ACC112 (cell line): ENCODE data around the gene COLEC11.

Experiments used
- H2AFZ ChIP-seq: fragments of 200-600 bp; sonication (generic); one replicate; pipeline ENCODE4 v1.6.0; 2017; ENCODE audit warnings: antibody characterized with exemption, low read length; ENCODE audit not compliant: unreplicated experiment
- H3K27ac ChIP-seq: fragments of 200-600 bp; sonication (generic); 2 replicates; pipeline ENCODE4 v1.5.1; 2014; ENCODE audit warnings: low read depth, mild to moderate bottlenecking, antibody characterized with exemption, low read length, moderate library complexity
- H3K27me3 ChIP-seq: fragments of 200-600 bp; sonication (generic); 2 replicates; pipeline ENCODE4 v1.6.1; 2014; ENCODE audit warnings: mild to moderate bottlenecking, antibody characterized with exemption, low read length, moderate library complexity, mixed read lengths; ENCODE audit not compliant: insufficient read depth
- H3K36me3 ChIP-seq: fragments of 200-600 bp; sonication (generic); 2 replicates; pipeline ENCODE4 v1.6.1; 2016; ENCODE audit warnings: mild to moderate bottlenecking, antibody characterized with exemption, low read length, moderate library complexity, mixed read lengths; ENCODE audit not compliant: insufficient read depth
- H3K4me1 ChIP-seq: fragments of 200-600 bp; sonication (generic); one replicate; pipeline ENCODE4 v1.6.1; 2016; ENCODE audit warnings: low read length, mixed read lengths; ENCODE audit not compliant: insufficient read depth, unreplicated experiment, control insufficient read depth
- H3K4me3 ChIP-seq: fragments of 200-600 bp; sonication (generic); 2 replicates; pipeline ENCODE4 v1.5.1; 2014; ENCODE audit warnings: mild to moderate bottlenecking, low read depth, low read length
- H3K79me2 ChIP-seq: fragments of 200-600 bp; sonication (generic); one replicate; pipeline ENCODE4 v1.6.0; 2016; ENCODE audit warnings: low read length; ENCODE audit not compliant: control insufficient read depth, unreplicated experiment, insufficient read depth

COLEC11 gene

DNA sequence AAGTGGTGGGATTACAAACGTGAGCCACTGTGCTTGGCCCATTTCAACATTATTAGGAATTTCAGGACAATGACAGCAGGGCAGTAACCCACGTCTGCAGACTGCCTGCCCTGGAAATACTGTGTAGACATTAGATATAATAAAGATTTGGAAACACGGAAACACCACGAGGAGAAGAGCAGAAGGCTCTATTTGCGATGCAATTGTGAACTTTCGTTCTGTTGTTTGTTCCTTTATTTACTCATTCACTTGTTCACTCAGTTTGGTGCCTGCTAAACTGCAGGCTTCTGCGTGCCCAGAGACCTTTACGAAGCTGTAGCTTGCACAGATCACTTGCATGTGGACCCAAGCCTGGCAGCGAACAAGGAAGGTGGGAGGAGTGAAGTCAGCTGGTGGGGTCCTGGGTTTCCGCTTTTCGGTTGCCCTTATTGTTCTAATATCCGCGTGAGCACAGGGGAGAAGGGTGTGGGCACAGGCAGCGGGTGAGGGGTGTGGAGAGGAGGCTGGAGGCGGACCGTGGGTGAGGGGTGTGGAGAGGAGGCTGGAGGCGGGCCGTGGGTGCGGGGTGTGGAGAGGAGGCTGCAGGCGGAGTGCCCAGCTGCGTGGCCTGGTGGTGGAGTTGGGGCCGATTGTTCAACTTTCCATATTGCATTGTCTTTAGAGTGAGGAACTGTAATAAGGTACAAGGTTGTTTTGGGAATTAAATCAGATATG is 3.4 kb downstream of the COLEC11 start:
- Histone ChIP-seq H3K4me3 (no peak overlapping the region), H3K27ac (no peak overlapping the region), H2AFZ (no peak overlapping the region), H3K79me2 (no peaks in the 10 kb centered on the region), H3K27me3 (no peaks in the 10 kb centered on the region), H3K4me1 (no peaks in the 10 kb centered on the region), H3K36me3 (no peaks in the 10 kb centered on the region)

DNA sequence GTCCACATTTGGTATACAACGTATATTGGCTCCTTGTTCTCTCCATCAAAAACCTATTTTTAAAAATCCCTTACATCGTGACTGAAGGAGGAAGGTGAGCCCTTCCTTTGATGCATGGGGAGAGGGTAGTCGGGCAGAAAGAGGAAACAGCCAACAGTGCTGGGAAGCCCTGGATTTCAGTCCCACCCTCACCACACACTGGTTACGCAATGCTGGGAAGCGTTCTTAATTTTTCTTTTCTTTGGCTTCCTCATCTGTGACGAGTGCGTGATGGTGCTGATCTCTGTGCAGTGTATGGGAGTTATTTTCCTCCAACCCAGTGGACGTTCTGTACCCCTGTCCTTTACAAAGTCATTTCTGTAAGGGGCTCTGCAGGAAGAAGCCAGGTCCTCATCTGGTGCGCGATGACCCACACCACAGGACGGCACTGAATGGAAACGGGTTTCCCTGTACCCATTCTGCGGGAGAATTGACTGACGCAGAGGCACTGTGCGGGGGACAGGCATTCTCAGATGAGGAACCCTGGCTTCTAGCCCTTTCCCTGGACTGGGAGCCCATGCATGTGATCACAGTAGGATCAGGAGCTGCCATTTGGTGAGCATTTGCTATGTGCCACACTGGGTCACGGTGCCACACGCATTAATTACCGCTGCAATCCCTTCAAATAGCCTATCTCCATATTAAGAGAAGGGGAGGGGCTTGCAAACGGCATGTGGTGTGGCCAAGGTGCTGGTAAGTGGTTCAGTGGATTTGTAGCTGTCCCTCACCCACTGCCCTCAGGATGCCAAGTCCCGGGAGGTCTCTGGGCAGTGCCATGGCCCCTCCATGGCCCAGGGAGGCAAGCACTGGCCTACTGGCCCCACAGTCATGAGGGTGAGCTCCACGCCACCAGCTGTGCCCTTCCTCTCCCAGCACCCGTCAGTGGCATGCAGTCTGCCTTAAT is 4.3 kb downstream of the COLEC11 start:
- Histone ChIP-seq H3K27ac (no peak overlapping the region), H3K4me1 (no peaks in the 10 kb centered on the region), H3K4me3 (no peak overlapping the region)

DNA sequence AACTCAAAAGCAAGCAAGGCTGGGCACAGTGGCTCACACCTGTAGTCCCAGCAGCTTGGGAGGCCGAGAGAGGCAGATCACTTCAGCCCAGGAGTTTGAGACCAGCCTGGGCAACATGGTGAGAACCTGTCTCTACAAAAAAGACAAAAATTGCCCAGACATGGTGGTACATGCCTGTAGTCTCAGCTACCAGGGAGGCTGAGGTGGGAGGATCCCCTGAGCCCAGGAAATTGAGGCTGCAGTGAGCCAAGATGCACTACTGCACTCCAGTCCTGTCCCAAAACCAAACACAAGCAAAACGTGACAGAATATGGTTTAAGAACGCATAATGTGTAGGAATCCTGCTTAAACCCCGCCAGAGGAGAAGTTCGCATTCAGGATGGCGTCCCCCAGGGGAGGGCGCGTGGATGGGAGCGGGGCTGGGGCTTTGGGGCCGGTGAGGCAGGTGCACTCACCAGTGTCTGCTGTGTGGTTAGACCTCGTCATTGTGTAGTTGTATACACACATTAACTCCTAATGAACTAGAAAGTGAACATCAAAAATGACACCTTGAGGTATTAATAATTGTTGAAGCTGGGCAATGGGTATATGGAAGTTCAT is 5.4 kb downstream of the COLEC11 start:
- Histone ChIP-seq H3K79me2 (no peaks in the 10 kb centered on the region), H3K27me3 (no peaks in the 10 kb centered on the region), H2AFZ (no peak overlapping the region)

More for the DNA sequence above, 4.3 kb downstream of the COLEC11 start:
- Histone ChIP-seq H3K36me3 (no peaks in the 10 kb centered on the region), H3K79me2 (no peaks in the 10 kb centered on the region), H2AFZ (no peak overlapping the region), H3K27me3 (no peaks in the 10 kb centered on the region)

DNA sequence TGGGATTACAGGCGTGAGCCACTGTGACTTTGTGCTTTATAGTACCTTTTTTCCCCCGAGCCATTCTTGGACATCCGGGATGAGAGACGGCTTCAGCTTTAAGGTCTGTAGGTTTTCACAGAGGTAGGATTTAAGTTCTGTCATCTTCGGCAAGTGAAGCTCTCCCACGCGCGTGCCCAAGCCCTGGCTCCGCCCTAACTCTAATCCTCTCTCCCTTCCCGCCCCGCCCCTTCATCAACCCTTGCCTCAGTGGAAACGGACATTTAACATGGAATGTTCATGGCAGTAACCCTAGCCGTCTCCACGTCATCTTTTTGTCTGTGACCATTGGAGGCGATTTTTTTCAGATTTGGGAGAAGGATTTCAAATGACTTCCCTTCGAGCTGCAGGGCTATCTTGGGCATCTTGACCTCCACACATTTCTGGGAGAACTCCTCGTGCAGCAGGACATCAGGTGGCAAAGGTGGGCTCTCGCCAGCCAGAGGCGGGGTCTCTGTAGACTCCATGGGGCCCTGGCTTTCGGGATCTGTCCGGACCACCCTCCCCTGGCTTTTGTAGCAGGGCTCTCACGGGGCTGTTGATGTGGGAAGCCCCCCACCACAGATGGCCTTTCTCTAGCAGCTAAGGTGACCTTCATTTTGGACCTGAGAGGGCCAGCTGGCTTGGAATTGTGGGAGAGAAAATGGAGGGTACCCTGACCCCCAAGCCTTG is 6.8 kb downstream of the COLEC11 start:
- no peak overlapping the region for H3K4me3 ChIP-seq
- no peaks in the 10 kb centered on the region for H3K36me3 ChIP-seq
- H2AFZ ChIP-seq, result no peak overlapping the region
- no peaks in the 10 kb centered on the region for H3K79me2 ChIP-seq
- no peaks in the 10 kb centered on the region for H3K4me1 ChIP-seq
- H3K27ac ChIP-seq, result no peak overlapping the region
- no peaks in the 10 kb centered on the region for H3K27me3 ChIP-seq

More for the DNA sequence above, 5.4 kb downstream of the COLEC11 start:
- no peaks in the 10 kb centered on the region for H3K4me1 ChIP-seq
- H3K4me3 ChIP-seq, result no peak overlapping the region
- no peak overlapping the region for H3K27ac ChIP-seq
- H3K36me3 ChIP-seq, result no peaks in the 10 kb centered on the region

DNA sequence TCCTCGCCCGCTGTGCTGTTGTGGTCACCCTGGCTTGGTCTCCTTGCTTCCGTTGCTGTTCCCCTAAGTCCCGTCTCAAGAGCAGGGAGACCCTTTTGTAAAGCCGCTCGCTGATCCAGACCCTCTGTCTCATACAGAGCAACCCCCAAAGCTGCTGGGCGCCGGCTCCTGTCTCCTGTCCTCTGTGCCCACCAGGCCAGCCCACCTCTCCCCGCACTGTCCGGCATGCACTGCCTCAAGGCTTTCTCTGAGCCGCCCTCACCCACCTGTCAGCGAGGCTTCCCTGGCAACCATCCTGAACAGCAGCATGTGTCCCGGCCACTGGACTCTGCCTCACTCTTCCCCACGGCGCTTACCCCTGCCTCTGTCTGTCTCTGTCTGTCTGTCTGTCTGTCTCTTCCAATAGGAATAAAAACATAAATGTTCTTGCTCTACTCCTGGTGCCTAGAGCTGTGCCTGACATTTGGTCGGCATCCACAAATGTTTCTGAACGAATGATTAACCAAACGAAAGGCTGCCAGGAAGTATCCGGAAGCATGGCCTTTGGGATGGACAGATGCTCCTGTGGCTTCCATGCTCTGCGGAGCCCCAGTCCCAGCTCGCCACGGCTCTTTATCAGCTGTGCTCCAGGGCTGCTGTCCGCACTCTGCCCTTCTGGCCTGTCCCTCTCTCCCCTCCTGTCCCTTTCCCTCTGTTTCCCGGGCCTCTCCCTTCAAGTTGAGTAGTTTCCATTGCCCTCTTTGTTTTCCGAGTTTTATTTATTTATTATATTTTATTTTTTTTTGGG is 7.8 kb downstream of the COLEC11 start:
- Histone ChIP-seq H3K27me3 (no peaks in the 10 kb centered on the region; the same call in 1 of the 2 replicates), H3K4me3 (no peak overlapping the region), H2AFZ (no peak overlapping the region), H3K79me2 (no peaks in the 10 kb centered on the region), H3K27ac (no peak overlapping the region), H3K36me3 (no peaks in the 10 kb centered on the region), H3K4me1 (no peaks in the 10 kb centered on the region)

DNA sequence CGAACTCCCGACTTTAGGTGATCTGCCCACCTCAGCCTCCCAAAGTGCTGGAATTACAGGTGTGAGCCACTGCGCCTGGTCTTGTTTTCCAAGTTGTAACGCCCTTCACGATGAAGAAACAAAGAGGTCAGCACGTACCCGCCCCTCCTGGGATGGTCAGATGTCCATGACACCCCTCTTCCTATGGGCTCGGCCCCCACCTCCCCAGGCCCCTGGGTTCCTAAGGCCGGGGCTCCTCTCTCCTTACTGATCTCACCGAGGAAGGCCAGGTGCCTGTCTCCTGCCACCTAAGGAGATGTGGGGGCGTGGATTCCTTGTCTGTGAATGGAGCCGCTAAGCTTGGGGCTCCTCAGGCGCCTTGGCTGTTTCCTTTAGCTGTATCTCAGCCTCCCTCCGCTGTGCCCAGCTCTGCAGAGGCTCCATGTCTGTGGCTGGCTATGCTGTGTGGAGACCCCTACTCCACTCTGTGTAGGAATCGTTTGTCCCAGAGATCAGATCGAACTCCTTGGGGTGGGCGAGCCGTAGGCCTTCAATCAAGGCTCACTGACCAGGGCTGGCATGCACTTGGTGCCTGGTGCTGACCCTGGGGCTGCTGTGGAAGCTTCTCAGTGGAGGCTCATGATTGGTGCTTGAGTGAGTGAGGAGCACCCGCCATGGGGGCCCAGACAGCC is 8.8 kb downstream of the COLEC11 start:
- Histone ChIP-seq H3K36me3 (no peaks in the 10 kb centered on the region), H3K4me1 (no peaks in the 10 kb centered on the region), H3K27me3 (no peaks in the 10 kb centered on the region; the same call in 1 of the 2 replicates), H2AFZ (no peak overlapping the region), H3K27ac (no peak overlapping the region), H3K79me2 (no peaks in the 10 kb centered on the region), H3K4me3 (no peak overlapping the region)

DNA sequence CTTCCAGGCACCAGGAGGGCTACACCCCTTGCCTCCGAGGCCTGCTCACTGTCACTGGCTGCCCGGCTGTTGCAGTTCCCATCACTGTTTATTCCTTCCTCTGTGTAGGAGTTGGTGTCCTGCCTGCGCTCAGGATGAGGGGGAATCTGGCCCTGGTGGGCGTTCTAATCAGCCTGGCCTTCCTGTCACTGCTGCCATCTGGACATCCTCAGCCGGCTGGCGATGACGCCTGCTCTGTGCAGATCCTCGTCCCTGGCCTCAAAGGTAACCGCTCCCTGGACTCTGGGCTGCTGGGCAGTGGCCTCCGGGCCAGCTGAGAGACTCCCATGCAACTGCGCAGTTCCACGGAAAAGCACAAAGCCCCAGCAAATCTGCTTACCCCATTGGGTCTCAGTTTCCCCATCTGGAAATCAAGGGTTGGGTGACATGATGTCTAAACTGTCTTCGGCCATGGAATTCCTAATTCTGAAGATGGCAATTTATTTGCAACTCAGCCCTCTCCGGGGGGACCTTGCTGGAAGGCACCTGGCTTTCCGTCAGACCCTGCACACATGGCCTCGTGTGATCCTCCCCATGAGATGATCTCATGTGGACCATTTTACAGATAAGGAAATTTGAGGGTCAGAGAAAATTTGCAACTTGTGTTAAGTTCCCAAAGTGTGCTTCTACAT is 9.4 kb downstream of the COLEC11 start:
- no peak overlapping the region for H2AFZ ChIP-seq
- no peaks in the 10 kb centered on the region for H3K79me2 ChIP-seq
- H3K4me3 ChIP-seq, result no peak overlapping the region
- H3K4me1 ChIP-seq, result no peaks in the 10 kb centered on the region
- no peak overlapping the region for H3K27ac ChIP-seq
- H3K36me3 ChIP-seq, result no peaks in the 10 kb centered on the region
- no peaks in the 10 kb centered on the region; the same call in 1 of the 2 replicates for H3K27me3 ChIP-seq

DNA sequence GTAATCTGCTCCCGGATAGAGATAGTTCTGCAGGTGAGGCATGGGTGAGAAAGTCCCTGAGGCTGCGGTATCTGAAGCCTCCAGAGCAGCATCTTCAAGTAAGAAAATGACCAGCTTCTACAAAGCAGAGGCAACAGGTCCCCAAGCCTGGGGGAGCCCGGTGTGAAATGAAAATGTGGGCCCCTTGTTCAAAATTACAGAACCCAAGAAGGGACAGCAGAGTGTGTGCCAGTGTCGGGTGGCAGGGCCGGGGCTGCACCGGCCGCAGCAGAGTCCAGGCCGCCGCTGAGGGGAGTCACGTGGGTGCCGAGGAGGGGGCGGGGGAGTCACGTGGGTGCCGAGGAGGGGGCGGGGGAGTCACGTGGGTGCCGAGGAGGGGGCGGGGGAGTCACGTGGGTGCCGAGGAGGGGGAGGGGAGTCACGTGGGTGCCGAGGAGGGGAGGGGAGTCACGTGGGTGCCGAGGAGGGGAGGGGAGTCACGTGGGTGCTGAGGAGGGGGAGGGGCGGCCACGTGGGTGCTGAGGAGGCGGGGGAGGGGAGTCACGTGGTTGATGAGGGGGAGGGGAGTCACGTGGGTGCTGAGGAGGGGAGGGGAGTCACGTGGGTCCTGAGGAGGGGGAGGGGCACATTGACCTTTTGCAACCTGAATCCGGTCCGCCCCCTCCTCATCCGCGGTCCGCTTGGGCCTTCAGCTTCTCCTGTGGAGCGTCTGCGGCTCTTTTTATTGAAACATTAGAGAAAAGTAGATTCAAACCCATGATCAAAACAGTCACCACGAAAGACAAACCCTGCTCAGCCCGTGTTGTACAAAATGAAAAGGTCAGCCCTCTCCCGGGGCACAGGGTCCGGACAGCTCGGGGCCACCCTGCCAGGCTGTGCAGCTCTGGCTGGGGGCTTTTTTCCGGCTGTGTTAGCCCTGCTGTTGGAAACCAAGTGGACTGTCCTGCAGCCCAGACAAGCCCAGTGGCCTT is 10.4 kb downstream of the COLEC11 start:
- no peak overlapping the region for H3K4me3 ChIP-seq
- no peak overlapping the region for H2AFZ ChIP-seq
- no peak overlapping the region for H3K27ac ChIP-seq

More for the DNA sequence above, 10.4 kb downstream of the COLEC11 start:
- peaks cover 5% of the 10 kb centered on the region for H3K27me3 ChIP-seq
- H3K4me1 ChIP-seq, result no peaks in the 10 kb centered on the region
- no peaks in the 10 kb centered on the region for H3K36me3 ChIP-seq
- H3K79me2 ChIP-seq, result no peaks in the 10 kb centered on the region
